ENCODE data around the gene ATG16L2. TPM values are rescaled to one million over a fixed set of nuclear protein-coding genes. Genes with fewer than 3 reads are reported as not detected.

ATG16L2 gene
- total RNA-seq, 1 donor from 2014 or later, result 14.4 TPM

GRCh38 chr11:72817966-72818365 lies 3.8 kb downstream of the ATG16L2 start:
- no peaks in the 10 kb centered on the region for H3K27me3 ChIP-seq (ENCODE audit: low read depth)
- intact Hi-C loops (cut with micrococcal nuclease), result no loop called here
- H3K27ac ChIP-seq (replicated peaks), result no peak overlapping the region
- peaks cover 58% of the 10 kb centered on the region for H3K4me1 ChIP-seq
- no peak for TF ChIP-seq CTCF (IDR thresholded peaks at IDR 0.05; ENCODE audit: borderline replicate concordance)
- peaks cover 34% of the 10 kb centered on the region for H3K36me3 ChIP-seq
- DNase-seq, result no peak
- no peak overlapping the region for H3K4me3 ChIP-seq
- H3K9me3 ChIP-seq (replicated peaks), result no peaks in the 10 kb centered on the region

- Histone ChIP-seq H3K27ac (replicated peaks) (no peak overlapping the region), H3K4me3 (no peak overlapping the region), H3K9me3 (replicated peaks) (no peaks in the 10 kb centered on the region), H3K36me3 (peaks cover 34% of the 10 kb centered on the region), H3K4me1 (peaks cover 49% of the 10 kb centered on the region), H3K27me3 (ENCODE audit: low read depth) (no peaks in the 10 kb centered on the region)
- no peak for DNase-seq
- TF ChIP-seq CTCF (IDR thresholded peaks at IDR 0.05; ENCODE audit: borderline replicate concordance), result no peak
- intact Hi-C loops (cut with micrococcal nuclease), result no loop called here
These were observed 4.8 kb downstream of the ATG16L2 start for GRCh38 chr11:72818971-72819370.

DNA sequence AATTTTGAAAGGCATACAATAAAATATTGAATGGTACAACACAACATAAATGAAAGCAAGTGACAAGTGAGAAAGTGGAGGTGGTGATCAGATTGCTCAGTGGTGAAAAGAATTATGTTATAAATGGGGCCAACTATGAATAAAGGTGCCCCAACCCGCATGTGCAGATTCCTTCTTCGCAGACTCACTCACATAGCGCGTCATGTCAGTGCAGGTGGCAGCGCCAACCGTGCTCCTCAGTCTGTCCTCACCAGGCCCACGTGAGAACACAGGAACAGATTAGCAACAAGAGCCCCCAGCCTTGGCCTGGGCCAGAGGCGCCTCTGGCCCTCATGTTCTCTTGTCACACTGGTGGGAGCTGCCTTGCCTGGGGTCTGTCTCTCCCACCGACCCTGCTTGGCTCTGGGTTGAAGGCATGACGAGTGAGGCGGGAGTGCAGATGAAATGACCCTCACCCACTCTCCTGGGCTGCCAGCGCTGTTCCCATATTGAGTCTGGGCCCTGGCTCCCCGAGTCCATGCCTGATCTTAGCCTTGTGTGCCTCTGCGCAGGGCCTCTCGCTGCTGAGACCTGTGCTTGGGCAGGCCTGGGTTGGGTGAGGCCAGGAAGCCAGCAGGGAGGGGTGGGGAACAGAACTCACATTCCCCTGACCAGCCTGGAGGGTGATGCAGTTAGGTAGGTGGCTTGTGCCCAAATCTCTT lies 6.4 kb downstream of the ATG16L2 start:
- H3K27me3 ChIP-seq (ENCODE audit: low read depth), result no peaks in the 10 kb centered on the region
- H3K9me3 ChIP-seq (replicated peaks), result no peaks in the 10 kb centered on the region
- H3K27ac ChIP-seq (replicated peaks), result no peak overlapping the region
- TF ChIP-seq CTCF (IDR thresholded peaks at IDR 0.05; ENCODE audit: borderline replicate concordance), result no peak
- intact Hi-C loops (cut with micrococcal nuclease), result no loop called here
- peaks cover 34% of the 10 kb centered on the region for H3K36me3 ChIP-seq
- no peak for DNase-seq
- peaks cover 35% of the 10 kb centered on the region for H3K4me1 ChIP-seq
- no peak overlapping the region for H3K4me3 ChIP-seq

DNA sequence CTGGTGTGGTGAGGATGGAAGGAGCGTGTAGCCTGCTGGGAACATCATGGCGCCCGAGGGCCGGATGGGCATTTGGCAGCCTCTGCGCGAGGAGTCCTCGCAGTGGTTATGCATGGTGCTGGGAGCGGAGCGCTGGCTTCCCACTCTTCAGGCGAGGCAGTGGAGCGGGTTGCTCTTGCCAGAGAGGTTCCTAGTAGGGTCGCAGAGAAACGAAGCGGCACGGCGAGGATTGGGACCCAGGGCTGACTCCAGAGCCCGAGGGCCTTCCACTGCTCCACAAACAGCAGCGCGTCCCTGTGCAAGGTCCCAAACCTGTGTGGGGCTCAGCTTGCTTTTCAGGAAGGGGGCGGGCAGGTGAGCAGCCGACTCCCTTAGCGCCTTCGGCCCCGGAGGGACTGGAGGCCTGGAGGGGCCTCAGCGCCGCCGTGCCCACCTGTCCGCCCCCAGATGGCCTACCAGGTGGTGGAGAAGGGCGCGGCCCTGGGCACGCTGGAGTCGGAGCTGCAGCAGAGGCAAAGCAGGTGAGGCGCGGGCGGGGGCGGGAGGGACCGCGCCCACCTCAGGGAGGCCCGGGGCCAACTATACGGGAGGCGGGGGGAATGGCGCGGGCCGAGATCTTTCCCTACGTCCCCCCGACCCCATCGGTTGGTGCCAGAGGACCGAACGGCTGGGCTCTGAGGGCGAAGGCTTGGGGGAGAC lies 7.2 kb downstream of the ATG16L2 start:
- Histone ChIP-seq H3K9me3 (replicated peaks) (no peaks in the 10 kb centered on the region), H3K27ac (replicated peaks) (peak overlapping the region; percentile 84), H3K36me3 (peaks cover 34% of the 10 kb centered on the region), H3K4me1 (peaks cover 27% of the 10 kb centered on the region), H3K4me3 (peak overlapping the region; percentile 74), H3K27me3 (ENCODE audit: low read depth) (no peaks in the 10 kb centered on the region)
- intact Hi-C loops (cut with micrococcal nuclease), result no loop called here
- TF ChIP-seq CTCF (IDR thresholded peaks at IDR 0.05; ENCODE audit: borderline replicate concordance), result no peak
- DNase-seq, result no peak

GRCh38 chr11:72821920-72822799 lies 7.9 kb downstream of the ATG16L2 start:
- H3K9me3 ChIP-seq (replicated peaks), result no peaks in the 10 kb centered on the region
- peak; percentile 47 for TF ChIP-seq CTCF (IDR thresholded peaks at IDR 0.05; ENCODE audit: borderline replicate concordance)
- intact Hi-C loops (cut with micrococcal nuclease), result no loop called here
- H3K27me3 ChIP-seq (ENCODE audit: low read depth), result no peaks in the 10 kb centered on the region
- peak overlapping the region; percentile 84 for H3K27ac ChIP-seq (replicated peaks)
- H3K4me1 ChIP-seq, result peaks cover 25% of the 10 kb centered on the region
- H3K4me3 ChIP-seq, result peak overlapping the region; percentile 74
- DNase-seq, result peak; percentile 88
- H3K36me3 ChIP-seq, result peaks cover 30% of the 10 kb centered on the region

Measured in left ventricle myocardium inferior (tissue), 1 donor.